Measurements from ENCODE around the gene NCSTN.

NCSTN gene

DNA sequence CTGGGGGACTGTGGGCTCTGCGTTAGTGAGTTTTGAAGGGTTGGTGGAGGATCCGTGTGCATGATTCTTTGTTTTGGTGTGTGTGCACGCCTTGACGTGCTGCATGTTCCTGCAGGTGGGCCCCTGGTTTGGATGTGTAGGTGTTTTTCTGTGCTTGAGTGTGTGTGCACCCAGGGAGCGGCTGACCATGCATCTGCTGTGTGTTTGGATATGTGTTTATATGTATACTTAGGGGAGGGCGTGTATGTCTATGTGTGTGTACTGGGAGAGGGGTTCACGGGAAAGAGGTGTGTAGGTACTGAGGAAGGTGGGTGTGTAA lies 58.3 kb downstream of the NCSTN start:
- peaks cover 13% of the 10 kb centered on the region for H3K79me1 ChIP-seq (ENCODE audit: low read length)
- H2AK5ac ChIP-seq (ENCODE audit: low read length): no peak overlapping the region
- H3K18ac ChIP-seq (ENCODE audit: low read length): peak overlapping the region; percentile 44
- no peak overlapping the region for H2BK120ac ChIP-seq (ENCODE audit: insufficient read depth, low read length, poor library complexity)
- no peak overlapping the region for H2AFZ ChIP-seq (ENCODE audit: insufficient read depth, low read length, poor library complexity)
- no peak overlapping the region for H2BK5ac ChIP-seq (ENCODE audit: low read depth, low read length, poor library complexity)
- DNase-seq: no peak
- peak overlapping the region; percentile 50 for H3K23ac ChIP-seq (ENCODE audit: low read length)
- peak overlapping the region; percentile 80 for H3K14ac ChIP-seq (ENCODE audit: low read length)
- H4K12ac ChIP-seq (ENCODE audit: low read depth, low read length): peak overlapping the region; percentile 67
- H4K8ac ChIP-seq (ENCODE audit: low read depth, low read length): no peak overlapping the region
- H4K91ac ChIP-seq (ENCODE audit: low read depth, low read length): peak overlapping the region; percentile 23
- no peaks in the 10 kb centered on the region for H3K9me3 ChIP-seq (ENCODE audit: insufficient read depth, low read depth, low read length)
- peaks cover 15 to 33% of the 10 kb centered on the region in 2 experiments for H3K4me1 ChIP-seq (ENCODE audit: control insufficient read depth in 1 of 2, insufficient read depth in 2 of 2, low read length in 2 of 2)
- H3K36me3 ChIP-seq (ENCODE audit: control insufficient read depth in 1 of 2, insufficient read depth in 2 of 2, low read length in 2 of 2): no peaks in the 10 kb centered on the region
- no peak overlapping the region for H2BK12ac ChIP-seq (ENCODE audit: low read length)
- H3K27ac ChIP-seq (ENCODE audit: low read depth, low read length): no peak overlapping the region
- WGBS (ENCODE audit: extremely low coverage, insufficient coverage, insufficient read length): no CpG with 5 or more reads among the region's 7 CpGs
- H3K79me2 ChIP-seq (ENCODE audit: control insufficient read depth, insufficient read depth, low read length, poor library complexity): peaks cover 8% of the 10 kb centered on the region
- peak overlapping the region; percentile 95 for H3K4me2 ChIP-seq (ENCODE audit: low read length)
- peak overlapping the region; percentile 74 for H3K9ac ChIP-seq (ENCODE audit: low read length)
- peak overlapping the region; percentile 48 for H3K4ac ChIP-seq (ENCODE audit: low read depth, low read length)
- no peaks in the 10 kb centered on the region for H3K27me3 ChIP-seq (ENCODE audit: insufficient read depth, low read length)
- peak overlapping the region; percentile 87 for H3K4me3 ChIP-seq (ENCODE audit: low read depth, low read length)

DNA sequence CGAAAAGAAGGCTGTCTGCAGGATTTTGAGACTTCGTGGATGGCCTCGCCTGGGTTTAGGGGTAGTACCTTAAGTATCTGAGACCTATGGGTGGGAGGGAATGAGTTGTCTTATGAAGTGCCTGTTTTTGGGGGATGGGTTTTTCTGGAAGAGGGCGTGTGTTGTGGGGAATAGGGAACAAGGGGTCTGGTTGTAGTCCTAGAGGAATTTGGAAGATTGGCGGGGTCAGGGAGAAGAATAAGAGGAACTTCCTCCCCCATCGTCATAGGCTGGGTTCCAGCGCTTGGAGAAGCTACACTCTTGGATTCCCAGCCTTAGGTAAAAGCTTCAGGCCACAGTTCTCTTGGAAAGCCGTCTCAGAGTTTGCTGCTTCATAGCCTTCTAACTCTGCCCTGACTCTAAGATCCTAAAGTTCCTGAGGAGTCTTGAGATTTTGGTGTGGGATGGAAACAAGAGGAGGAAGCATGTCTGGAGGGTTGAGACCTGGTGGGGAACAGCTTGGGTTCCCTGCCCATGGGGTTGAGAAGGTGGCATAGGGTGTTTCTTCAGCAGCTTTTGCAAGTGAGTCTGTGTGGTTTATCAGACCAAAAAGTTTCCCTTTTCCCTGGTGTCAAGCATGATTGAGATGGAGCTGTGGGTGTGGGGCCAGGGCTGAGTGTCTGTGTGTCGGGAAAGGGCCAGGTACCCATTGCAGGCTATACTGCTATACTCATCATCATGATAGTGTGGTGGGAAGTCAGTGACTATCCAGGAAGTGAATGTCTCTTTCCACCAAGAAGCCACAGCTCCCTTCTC lies 59.0 kb downstream of the NCSTN start:
- Histone ChIP-seq H3K27ac (ENCODE audit: low read depth, low read length) (no peak overlapping the region), H2AK5ac (ENCODE audit: low read length) (no peak overlapping the region), H3K36me3 (ENCODE audit: control insufficient read depth in 1 of 2, insufficient read depth in 2 of 2, low read length in 2 of 2) (no peaks in the 10 kb centered on the region), H3K9ac (ENCODE audit: low read length) (no peak overlapping the region), H3K79me1 (ENCODE audit: low read length) (peaks cover 14% of the 10 kb centered on the region), H2BK12ac (ENCODE audit: low read length) (no peak overlapping the region), H3K4ac (ENCODE audit: low read depth, low read length) (no peak overlapping the region), H3K4me2 (ENCODE audit: low read length) (peak overlapping the region; percentile 95), H3K18ac (ENCODE audit: low read length) (no peak overlapping the region), H2BK120ac (ENCODE audit: insufficient read depth, low read length, poor library complexity) (no peak overlapping the region), H3K27me3 (ENCODE audit: insufficient read depth, low read length) (no peaks in the 10 kb centered on the region), H2AFZ (ENCODE audit: insufficient read depth, low read length, poor library complexity) (no peak overlapping the region), H3K23ac (ENCODE audit: low read length) (no peak overlapping the region), H3K4me3 (ENCODE audit: low read depth, low read length) (no peak overlapping the region), H3K9me3 (ENCODE audit: insufficient read depth, low read depth, low read length) (no peaks in the 10 kb centered on the region), H2BK5ac (ENCODE audit: low read depth, low read length, poor library complexity) (no peak overlapping the region), H4K12ac (ENCODE audit: low read depth, low read length) (no peak overlapping the region), H3K79me2 (ENCODE audit: control insufficient read depth, insufficient read depth, low read length, poor library complexity) (peaks cover 9% of the 10 kb centered on the region), H3K14ac (ENCODE audit: low read length) (no peak overlapping the region), H4K91ac (ENCODE audit: low read depth, low read length) (no peak overlapping the region), H4K8ac (ENCODE audit: low read depth, low read length) (no peak overlapping the region), H3K4me1 (ENCODE audit: control insufficient read depth in 1 of 2, insufficient read depth in 2 of 2, low read length in 2 of 2) (peaks cover 17 to 35% of the 10 kb centered on the region in 2 experiments)
- no CpG with 5 or more reads among the region's 9 CpGs for WGBS (ENCODE audit: extremely low coverage, insufficient coverage, insufficient read length)
- no peak for DNase-seq

DNA sequence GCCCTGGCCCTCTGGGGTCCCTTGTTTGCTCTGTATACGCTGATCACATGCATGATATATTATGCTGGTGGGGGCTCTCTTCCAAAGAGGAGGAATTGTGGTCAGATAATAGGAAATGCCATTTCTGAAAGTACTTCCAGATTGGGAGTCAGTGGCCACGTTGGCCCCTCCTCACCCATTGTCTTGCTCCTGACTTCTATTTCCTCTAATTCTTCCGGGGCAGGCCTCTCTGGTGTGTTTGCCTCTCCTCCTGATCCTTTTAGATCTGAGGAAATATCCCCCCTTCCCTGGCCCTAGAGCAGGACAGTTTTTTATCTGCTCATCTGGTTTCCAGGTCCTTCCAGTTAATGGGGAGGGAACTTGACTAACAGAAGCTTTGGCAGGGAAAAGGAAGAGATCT lies 60.1 kb downstream of the NCSTN start:
- no peak overlapping the region for H3K4me3 ChIP-seq (ENCODE audit: low read depth, low read length)
- no peak overlapping the region for H2AK5ac ChIP-seq (ENCODE audit: low read length)
- no peak overlapping the region for H3K23ac ChIP-seq (ENCODE audit: low read length)
- no peak overlapping the region for H2BK120ac ChIP-seq (ENCODE audit: insufficient read depth, low read length, poor library complexity)
- H3K79me1 ChIP-seq (ENCODE audit: low read length): peaks cover 23% of the 10 kb centered on the region
- H3K9me3 ChIP-seq (ENCODE audit: insufficient read depth, low read depth, low read length): no peaks in the 10 kb centered on the region
- H3K14ac ChIP-seq (ENCODE audit: low read length): no peak overlapping the region
- H3K27me3 ChIP-seq (ENCODE audit: insufficient read depth, low read length): no peaks in the 10 kb centered on the region
- H3K36me3 ChIP-seq (ENCODE audit: control insufficient read depth in 1 of 2, insufficient read depth in 2 of 2, low read length in 2 of 2): no peaks in the 10 kb centered on the region
- peaks cover 27 to 46% of the 10 kb centered on the region in 2 experiments for H3K4me1 ChIP-seq (ENCODE audit: control insufficient read depth in 1 of 2, insufficient read depth in 2 of 2, low read length in 2 of 2)
- no peak overlapping the region for H2AFZ ChIP-seq (ENCODE audit: insufficient read depth, low read length, poor library complexity)
- no peak overlapping the region for H4K91ac ChIP-seq (ENCODE audit: low read depth, low read length)
- no peak overlapping the region for H3K9ac ChIP-seq (ENCODE audit: low read length)
- no peak overlapping the region for H3K4ac ChIP-seq (ENCODE audit: low read depth, low read length)
- no peak for DNase-seq
- no peak overlapping the region for H3K18ac ChIP-seq (ENCODE audit: low read length)
- no CpG with 5 or more reads among the region's 3 CpGs for WGBS (ENCODE audit: extremely low coverage, insufficient coverage, insufficient read length)
- no peak overlapping the region for H2BK12ac ChIP-seq (ENCODE audit: low read length)
- H3K4me2 ChIP-seq (ENCODE audit: low read length): no peak overlapping the region
- peaks cover 12% of the 10 kb centered on the region for H3K79me2 ChIP-seq (ENCODE audit: control insufficient read depth, insufficient read depth, low read length, poor library complexity)
- H3K27ac ChIP-seq (ENCODE audit: low read depth, low read length): no peak overlapping the region
- H4K8ac ChIP-seq (ENCODE audit: low read depth, low read length): no peak overlapping the region
- no peak overlapping the region for H2BK5ac ChIP-seq (ENCODE audit: low read depth, low read length, poor library complexity)
- H4K12ac ChIP-seq (ENCODE audit: low read depth, low read length): no peak overlapping the region

DNA sequence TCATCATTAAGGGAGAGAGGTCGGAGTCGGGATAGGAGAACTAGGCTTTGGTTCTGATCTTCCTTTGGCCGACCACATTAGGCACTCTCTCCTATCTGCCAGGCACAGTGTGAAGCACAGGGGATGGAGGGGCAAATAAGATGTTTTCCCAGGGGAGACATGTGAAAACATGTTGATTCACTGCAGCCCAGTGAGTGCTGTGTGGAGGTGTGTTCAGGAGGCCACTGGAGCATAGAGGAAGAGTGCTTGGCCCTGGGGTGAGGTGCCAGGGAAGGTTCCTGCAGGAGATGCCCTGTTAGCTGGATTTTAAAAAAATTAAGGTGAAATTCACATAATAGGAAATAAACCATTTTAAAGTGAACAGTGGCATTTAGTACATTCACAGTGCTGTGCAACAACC lies 60.9 kb downstream of the NCSTN start:
- Histone ChIP-seq H3K14ac (ENCODE audit: low read length) (no peak overlapping the region), H3K27ac (ENCODE audit: low read depth, low read length) (no peak overlapping the region), H3K79me1 (ENCODE audit: low read length) (peaks cover 26% of the 10 kb centered on the region), H2AFZ (ENCODE audit: insufficient read depth, low read length, poor library complexity) (no peak overlapping the region), H3K4me2 (ENCODE audit: low read length) (no peak overlapping the region), H2BK5ac (ENCODE audit: low read depth, low read length, poor library complexity) (no peak overlapping the region), H2BK120ac (ENCODE audit: insufficient read depth, low read length, poor library complexity) (no peak overlapping the region), H3K4ac (ENCODE audit: low read depth, low read length) (no peak overlapping the region), H3K9me3 (ENCODE audit: insufficient read depth, low read depth, low read length) (no peaks in the 10 kb centered on the region), H2BK12ac (ENCODE audit: low read length) (no peak overlapping the region), H4K12ac (ENCODE audit: low read depth, low read length) (no peak overlapping the region), H3K18ac (ENCODE audit: low read length) (no peak overlapping the region), H3K27me3 (ENCODE audit: insufficient read depth, low read length) (no peaks in the 10 kb centered on the region), H3K79me2 (ENCODE audit: control insufficient read depth, insufficient read depth, low read length, poor library complexity) (peaks cover 13% of the 10 kb centered on the region), H3K23ac (ENCODE audit: low read length) (no peak overlapping the region), H3K4me3 (ENCODE audit: low read depth, low read length) (no peak overlapping the region), H4K8ac (ENCODE audit: low read depth, low read length) (no peak overlapping the region), H2AK5ac (ENCODE audit: low read length) (no peak overlapping the region), H3K9ac (ENCODE audit: low read length) (no peak overlapping the region), H4K91ac (ENCODE audit: low read depth, low read length) (no peak overlapping the region), H3K36me3 (ENCODE audit: control insufficient read depth in 1 of 2, insufficient read depth in 2 of 2, low read length in 2 of 2) (no peaks in the 10 kb centered on the region), H3K4me1 (ENCODE audit: control insufficient read depth in 1 of 2, insufficient read depth in 2 of 2, low read length in 2 of 2) (peaks cover 35 to 54% of the 10 kb centered on the region in 2 experiments)
- DNase-seq: no peak
- WGBS (ENCODE audit: extremely low coverage, insufficient coverage, insufficient read length): no CpG with 5 or more reads among the region's 3 CpGs

All from trophoblast cell (in vitro differentiated cells and primary cell).